ENCODE data around the gene RWDD2A.

The RWDD2A gene

DNA sequence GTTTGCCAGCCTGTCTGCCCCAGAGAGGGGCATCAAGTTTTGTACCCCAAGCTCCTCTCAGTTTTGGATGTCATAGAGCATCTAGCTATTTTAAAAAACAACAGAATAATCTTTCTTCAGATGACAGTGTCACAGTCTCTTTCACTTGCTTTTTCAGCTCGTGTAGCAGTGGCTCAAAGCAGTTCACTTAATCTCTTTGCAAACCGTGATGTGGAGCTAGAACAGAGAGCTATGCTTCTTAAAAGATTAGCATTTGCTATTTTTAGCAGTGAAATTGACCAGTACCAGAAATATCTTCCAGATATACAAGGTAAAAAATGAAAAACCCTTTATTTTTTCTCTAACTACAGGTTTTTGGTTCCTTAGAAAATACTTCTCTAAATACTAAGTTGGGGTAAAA lies 37.4 kb upstream of the RWDD2A start:
- TF ChIP-seq, protein P1, sequence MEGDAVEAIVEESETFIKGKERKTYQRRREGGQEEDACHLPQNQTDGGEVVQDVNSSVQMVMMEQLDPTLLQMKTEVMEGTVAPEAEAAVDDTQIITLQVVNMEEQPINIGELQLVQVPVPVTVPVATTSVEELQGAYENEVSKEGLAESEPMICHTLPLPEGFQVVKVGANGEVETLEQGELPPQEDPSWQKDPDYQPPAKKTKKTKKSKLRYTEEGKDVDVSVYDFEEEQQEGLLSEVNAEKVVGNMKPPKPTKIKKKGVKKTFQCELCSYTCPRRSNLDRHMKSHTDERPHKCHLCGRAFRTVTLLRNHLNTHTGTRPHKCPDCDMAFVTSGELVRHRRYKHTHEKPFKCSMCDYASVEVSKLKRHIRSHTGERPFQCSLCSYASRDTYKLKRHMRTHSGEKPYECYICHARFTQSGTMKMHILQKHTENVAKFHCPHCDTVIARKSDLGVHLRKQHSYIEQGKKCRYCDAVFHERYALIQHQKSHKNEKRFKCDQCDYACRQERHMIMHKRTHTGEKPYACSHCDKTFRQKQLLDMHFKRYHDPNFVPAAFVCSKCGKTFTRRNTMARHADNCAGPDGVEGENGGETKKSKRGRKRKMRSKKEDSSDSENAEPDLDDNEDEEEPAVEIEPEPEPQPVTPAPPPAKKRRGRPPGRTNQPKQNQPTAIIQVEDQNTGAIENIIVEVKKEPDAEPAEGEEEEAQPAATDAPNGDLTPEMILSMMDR (IDR thresholded peaks at IDR 0.05) = no peak
- H3K79me2 ChIP-seq = no peaks in the 10 kb centered on the region
- no peak overlapping the region for H3K9ac ChIP-seq
- no peaks in the 10 kb centered on the region for H3K9me3 ChIP-seq (ENCODE audit: control insufficient read depth, low read length)
- no peak overlapping the region for H3K27ac ChIP-seq
- H3K36me3 ChIP-seq (ENCODE audit: control insufficient read depth, insufficient read depth, low read length) = no peaks in the 10 kb centered on the region
- H3K4me3 ChIP-seq (ENCODE audit: low read depth, low read length) = no peak overlapping the region
- H3K4me2 ChIP-seq (ENCODE audit: low read length) = no peak overlapping the region
- H3K4me1 ChIP-seq = no peaks in the 10 kb centered on the region
- H2AFZ ChIP-seq = no peak overlapping the region
- H3K27me3 ChIP-seq (ENCODE audit: control insufficient read depth, insufficient read depth, low read length) = no peaks in the 10 kb centered on the region

DNA sequence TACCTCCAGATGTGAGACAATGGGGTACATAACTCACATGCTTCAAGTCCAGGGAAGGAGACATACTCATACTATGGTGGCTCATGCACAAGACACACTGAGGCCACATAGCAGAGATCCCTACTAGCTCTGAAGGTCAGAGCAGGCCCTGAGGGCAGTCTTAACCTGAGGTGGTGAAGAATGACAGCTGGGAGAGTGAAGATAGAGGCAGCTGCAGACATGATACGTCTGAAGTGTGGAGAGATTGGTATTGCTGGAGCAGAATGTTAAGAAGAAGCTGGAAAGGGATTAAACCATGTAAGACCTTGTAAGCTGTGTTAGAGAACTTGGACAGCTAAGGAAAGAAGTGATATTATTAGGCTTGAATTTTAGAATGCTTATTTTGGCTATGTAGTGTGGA lies 33.0 kb upstream of the RWDD2A start:
- Histone ChIP-seq H3K36me3 (ENCODE audit: control insufficient read depth, insufficient read depth, low read length) (no peaks in the 10 kb centered on the region), H3K4me2 (ENCODE audit: low read length) (no peak overlapping the region), H3K4me3 (ENCODE audit: low read depth, low read length) (no peak overlapping the region), H3K79me2 (no peaks in the 10 kb centered on the region), H3K27me3 (ENCODE audit: control insufficient read depth, insufficient read depth, low read length) (no peaks in the 10 kb centered on the region), H3K27ac (no peak overlapping the region), H3K9me3 (ENCODE audit: control insufficient read depth, low read length) (no peaks in the 10 kb centered on the region), H3K4me1 (no peaks in the 10 kb centered on the region), H2AFZ (no peak overlapping the region), H3K9ac (no peak overlapping the region)
- TF ChIP-seq, protein P1 (IDR thresholded peaks at IDR 0.05) = no peak

DNA sequence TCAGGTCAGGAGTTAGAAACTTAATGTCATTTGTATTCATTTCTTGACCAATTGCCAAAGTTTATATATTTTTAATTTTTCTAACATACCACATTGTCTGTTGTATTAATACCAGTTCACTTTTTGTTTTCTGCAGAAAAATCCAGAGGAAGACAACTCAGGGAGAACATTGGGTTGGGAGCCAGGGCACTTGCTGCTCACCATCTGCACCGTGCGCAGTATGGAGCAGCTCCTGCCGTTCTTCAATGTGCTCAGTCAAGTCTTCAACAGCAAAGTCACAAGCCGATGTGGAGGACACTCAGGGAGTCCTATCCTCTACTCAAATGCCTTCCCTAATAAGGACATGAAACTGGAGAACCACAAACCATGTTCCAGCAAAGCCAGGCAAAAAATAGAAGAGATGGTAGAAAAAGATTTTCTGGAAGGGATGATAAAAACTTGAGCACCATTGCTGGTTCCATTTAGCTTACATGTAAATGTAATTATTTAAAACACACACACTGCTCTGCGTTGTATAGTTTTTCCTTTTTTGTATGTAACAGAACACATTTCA lies 25.4 kb upstream of the RWDD2A start:
- H3K4me2 ChIP-seq (ENCODE audit: low read length) = no peak overlapping the region
- no peak overlapping the region for H3K27ac ChIP-seq
- H3K9ac ChIP-seq = no peak overlapping the region
- no peaks in the 10 kb centered on the region for H3K79me2 ChIP-seq
- H2AFZ ChIP-seq = no peak overlapping the region
- H3K9me3 ChIP-seq (ENCODE audit: control insufficient read depth, low read length) = no peaks in the 10 kb centered on the region
- no peaks in the 10 kb centered on the region for H3K36me3 ChIP-seq (ENCODE audit: control insufficient read depth, insufficient read depth, low read length)
- TF ChIP-seq, protein P1 (IDR thresholded peaks at IDR 0.05) = no peak
- no peak overlapping the region for H3K4me3 ChIP-seq (ENCODE audit: low read depth, low read length)
- H3K27me3 ChIP-seq (ENCODE audit: control insufficient read depth, insufficient read depth, low read length) = no peaks in the 10 kb centered on the region
- H3K4me1 ChIP-seq = no peaks in the 10 kb centered on the region

DNA sequence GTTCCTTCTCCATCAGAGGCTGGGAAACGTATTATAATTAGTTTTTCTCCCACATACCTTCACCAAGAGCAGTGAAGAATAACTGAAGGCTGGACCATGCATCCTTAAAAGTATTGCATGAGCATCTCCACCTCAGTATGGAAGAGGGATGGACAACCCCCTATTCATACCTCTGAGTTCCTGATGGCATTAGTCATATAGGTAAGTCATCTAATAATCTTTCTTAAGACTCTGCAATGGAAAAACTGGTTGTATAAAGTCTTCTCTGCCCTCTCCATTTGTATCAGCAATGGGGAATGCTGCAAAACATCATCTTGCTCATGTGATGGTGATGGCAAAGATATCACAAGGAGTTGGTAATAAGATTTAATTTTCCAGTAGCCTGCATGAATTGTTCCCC lies 24.6 kb upstream of the RWDD2A start:
- Histone ChIP-seq H3K27ac (no peak overlapping the region), H3K36me3 (ENCODE audit: control insufficient read depth, insufficient read depth, low read length) (no peaks in the 10 kb centered on the region), H3K4me2 (ENCODE audit: low read length) (no peak overlapping the region), H2AFZ (no peak overlapping the region), H3K27me3 (ENCODE audit: control insufficient read depth, insufficient read depth, low read length) (no peaks in the 10 kb centered on the region), H3K4me1 (no peaks in the 10 kb centered on the region), H3K4me3 (ENCODE audit: low read depth, low read length) (no peak overlapping the region), H3K9ac (no peak overlapping the region), H3K9me3 (ENCODE audit: control insufficient read depth, low read length) (no peaks in the 10 kb centered on the region), H3K79me2 (no peaks in the 10 kb centered on the region)
- TF ChIP-seq, protein P1 (IDR thresholded peaks at IDR 0.05) = no peak

DNA sequence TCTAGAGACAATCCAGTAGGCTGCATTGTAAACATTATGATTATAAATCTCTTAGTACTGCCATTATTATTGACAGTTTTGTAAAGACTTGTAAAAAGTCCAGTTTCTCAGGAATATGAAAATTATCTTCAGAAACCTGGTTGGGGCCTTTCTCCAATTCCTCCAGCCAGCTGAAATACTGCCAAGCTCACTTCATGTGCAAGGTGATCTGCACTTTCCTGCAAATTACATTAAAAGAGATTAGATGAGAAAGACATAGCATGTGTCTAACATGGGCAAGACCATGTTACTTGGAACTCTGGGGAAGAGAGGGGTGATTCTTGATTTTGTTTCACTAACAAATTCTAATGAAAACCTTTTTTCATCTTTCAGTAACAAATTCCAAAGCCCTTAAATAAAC lies 24.1 kb upstream of the RWDD2A start:
- no peak overlapping the region for H3K9ac ChIP-seq
- H3K4me3 ChIP-seq (ENCODE audit: low read depth, low read length) = no peak overlapping the region
- H3K79me2 ChIP-seq = no peaks in the 10 kb centered on the region
- no peak overlapping the region for H2AFZ ChIP-seq
- TF ChIP-seq, protein P1 (IDR thresholded peaks at IDR 0.05) = no peak
- H3K4me2 ChIP-seq (ENCODE audit: low read length) = no peak overlapping the region
- H3K9me3 ChIP-seq (ENCODE audit: control insufficient read depth, low read length) = no peaks in the 10 kb centered on the region
- H3K4me1 ChIP-seq = no peaks in the 10 kb centered on the region
- H3K27me3 ChIP-seq (ENCODE audit: control insufficient read depth, insufficient read depth, low read length) = no peaks in the 10 kb centered on the region
- H3K27ac ChIP-seq = no peak overlapping the region
- H3K36me3 ChIP-seq (ENCODE audit: control insufficient read depth, insufficient read depth, low read length) = no peaks in the 10 kb centered on the region
